ENCODE results near the gene NDUFA13. TPM values are rescaled to one million over a fixed set of nuclear protein-coding genes. Genes with fewer than 3 reads are reported as not detected.

The NDUFA13 gene
- total RNA-seq, 3 donors from 2014 or later: 97.3 to 134 (median 99.2) TPM

DNA sequence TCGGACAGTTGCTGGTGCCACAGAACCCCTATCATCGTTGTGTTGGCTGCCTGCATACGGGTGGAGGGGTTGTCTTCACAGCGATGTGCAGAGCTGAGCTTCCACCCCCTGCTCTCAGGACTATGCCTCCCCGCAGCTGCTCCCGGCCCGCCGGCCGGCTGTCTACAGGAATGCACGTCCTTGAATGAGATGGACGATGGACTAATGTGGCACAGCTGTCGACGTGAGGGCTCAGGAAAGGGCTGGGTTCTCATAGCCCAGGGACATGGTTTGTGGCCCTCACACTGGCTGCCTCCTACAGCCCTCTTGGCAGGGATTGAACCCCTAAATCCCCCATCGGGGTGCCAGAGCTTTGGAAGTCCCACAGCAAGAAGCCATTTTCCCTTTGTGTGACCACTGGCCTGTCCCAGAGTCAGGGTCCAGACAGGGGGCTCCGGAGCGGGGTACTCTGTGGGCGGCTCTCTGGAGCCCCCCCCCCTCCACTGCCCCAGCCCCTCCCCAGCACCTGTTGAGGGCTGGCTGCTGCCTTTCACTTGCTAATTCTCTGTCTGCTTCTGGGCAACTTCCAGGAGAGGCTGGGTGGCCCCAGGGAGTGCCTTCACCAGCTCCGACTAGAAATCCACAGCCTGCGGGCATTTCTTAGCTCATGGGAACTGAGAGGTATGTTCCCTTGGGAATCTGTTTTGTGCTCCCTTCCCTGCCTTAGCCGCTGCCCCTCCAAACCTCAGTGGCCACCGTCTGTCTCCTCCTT lies 40.8 kb upstream of the NDUFA13 start:
- Histone ChIP-seq H3K9me3 (no peaks in the 10 kb centered on the region), H3K4me1 (no peaks in the 10 kb centered on the region), H3K4me3 (no peak overlapping the region), H3K27me3 (no peaks in the 10 kb centered on the region), H3K27ac (no peak overlapping the region), H3K36me3 (no peaks in the 10 kb centered on the region)
- TF ChIP-seq POLR2AphosphoS5 (IDR thresholded peaks at IDR 0.05) (no peak), POLR2A (IDR thresholded peaks at IDR 0.05) (no peak)
- TF ChIP-seq, protein P1, sequence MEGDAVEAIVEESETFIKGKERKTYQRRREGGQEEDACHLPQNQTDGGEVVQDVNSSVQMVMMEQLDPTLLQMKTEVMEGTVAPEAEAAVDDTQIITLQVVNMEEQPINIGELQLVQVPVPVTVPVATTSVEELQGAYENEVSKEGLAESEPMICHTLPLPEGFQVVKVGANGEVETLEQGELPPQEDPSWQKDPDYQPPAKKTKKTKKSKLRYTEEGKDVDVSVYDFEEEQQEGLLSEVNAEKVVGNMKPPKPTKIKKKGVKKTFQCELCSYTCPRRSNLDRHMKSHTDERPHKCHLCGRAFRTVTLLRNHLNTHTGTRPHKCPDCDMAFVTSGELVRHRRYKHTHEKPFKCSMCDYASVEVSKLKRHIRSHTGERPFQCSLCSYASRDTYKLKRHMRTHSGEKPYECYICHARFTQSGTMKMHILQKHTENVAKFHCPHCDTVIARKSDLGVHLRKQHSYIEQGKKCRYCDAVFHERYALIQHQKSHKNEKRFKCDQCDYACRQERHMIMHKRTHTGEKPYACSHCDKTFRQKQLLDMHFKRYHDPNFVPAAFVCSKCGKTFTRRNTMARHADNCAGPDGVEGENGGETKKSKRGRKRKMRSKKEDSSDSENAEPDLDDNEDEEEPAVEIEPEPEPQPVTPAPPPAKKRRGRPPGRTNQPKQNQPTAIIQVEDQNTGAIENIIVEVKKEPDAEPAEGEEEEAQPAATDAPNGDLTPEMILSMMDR (IDR thresholded peaks at IDR 0.05): no peak
- DNase-seq (ENCODE audit: low spot score in 2 of 2): no peak
- intact Hi-C loops (cut with DNase I; ENCODE audit: low total_unique reads): no loop called here

DNA sequence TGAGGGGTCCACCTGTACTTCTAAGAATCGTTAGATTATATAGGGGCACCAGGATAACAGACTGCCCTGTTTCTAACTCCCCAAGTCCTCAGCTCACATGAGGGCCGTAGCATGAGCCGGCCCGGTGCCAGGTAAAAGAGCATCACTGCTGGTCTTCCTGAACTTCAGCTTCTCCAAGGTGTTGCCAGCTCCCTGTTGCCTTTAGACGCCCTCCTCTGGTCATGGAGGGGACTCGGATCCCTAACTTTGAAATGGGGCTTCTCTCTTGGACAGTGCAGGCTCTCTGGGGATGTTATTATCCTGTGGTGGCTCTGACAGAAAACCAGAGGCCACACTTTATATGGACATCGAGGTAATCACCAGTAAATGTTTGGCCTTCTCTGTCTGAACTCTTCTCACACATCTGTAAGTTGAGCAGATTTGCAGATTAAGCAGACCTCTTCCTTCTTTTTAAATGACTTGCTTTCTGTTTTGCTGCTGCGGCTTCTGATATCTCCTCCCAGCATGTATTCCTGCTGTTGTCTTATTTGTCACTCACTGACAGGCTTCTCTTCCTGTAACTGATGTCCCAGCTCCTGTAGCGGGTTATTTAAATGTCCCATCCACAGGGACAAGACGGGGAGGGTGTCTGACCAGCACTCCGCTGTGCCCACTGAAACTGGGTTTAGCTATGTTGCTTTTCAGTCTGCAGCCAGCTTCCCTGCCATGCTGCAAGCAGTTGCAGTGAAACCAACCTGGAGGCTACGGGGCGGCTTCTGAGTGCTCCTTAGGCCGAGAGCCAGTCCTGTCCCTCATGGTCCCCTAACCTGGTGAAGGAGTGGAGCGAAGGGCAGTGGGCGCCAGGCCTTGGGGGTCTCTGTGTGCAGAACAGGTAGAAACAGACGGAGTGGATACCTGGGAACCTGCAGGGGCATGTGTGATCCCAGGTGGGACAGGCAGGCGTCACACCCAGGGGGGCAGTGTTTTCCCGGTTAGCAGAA lies 39.9 kb upstream of the NDUFA13 start:
- Histone ChIP-seq H3K4me1 (no peaks in the 10 kb centered on the region), H3K27me3 (no peaks in the 10 kb centered on the region), H3K9me3 (no peaks in the 10 kb centered on the region), H3K36me3 (no peaks in the 10 kb centered on the region), H3K4me3 (no peak overlapping the region), H3K27ac (no peak overlapping the region)
- TF ChIP-seq, protein P1 (IDR thresholded peaks at IDR 0.05): peak in 1 of 3 donors; percentile 14
- TF ChIP-seq POLR2A (IDR thresholded peaks at IDR 0.05) (no peak), POLR2AphosphoS5 (IDR thresholded peaks at IDR 0.05) (no peak)
- intact Hi-C loops (cut with DNase I; ENCODE audit: low total_unique reads): no loop called here
- DNase-seq (ENCODE audit: low spot score in 2 of 2): no peak

DNA sequence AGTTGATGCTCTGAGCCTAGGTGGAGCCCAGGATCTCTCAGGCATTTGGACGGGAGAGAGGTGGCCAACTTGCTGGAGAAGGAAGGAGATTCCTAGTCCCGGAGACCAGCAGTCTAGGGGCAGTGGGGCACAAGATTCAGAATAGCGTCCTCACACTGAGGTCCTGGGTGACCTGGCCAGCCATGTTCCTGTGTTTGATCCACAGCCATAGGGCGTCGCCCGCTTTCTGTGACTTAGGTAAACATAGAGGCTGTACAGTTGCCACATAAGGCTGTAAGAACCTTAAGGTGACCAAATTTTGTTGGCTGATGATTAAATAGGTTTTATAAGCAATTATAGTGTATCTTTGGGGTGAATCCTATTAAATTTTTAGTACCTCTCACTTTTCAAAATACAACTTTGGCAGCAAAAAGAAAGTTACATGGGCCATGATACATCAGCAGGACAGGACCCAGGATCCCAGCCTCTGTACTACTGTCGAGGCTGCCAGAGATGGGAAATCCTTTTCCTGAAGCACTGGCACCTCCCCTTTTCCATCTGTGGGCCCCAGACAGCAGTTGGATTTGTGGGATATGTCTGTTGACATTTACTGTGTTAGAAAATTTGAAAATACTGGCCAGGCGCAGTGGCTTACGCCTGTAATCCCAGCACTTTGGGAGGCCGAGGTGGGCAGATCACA lies 38.2 kb upstream of the NDUFA13 start:
- no peak overlapping the region for H3K27ac ChIP-seq
- no peak for TF ChIP-seq POLR2AphosphoS5 (IDR thresholded peaks at IDR 0.05)
- no peak for TF ChIP-seq POLR2A (IDR thresholded peaks at IDR 0.05)
- TF ChIP-seq, protein P1 (IDR thresholded peaks at IDR 0.05): no peak
- no peaks in the 10 kb centered on the region for H3K4me1 ChIP-seq
- H3K27me3 ChIP-seq: no peaks in the 10 kb centered on the region
- intact Hi-C loops (cut with DNase I; ENCODE audit: low total_unique reads): no loop called here
- no peaks in the 10 kb centered on the region for H3K9me3 ChIP-seq
- no peak overlapping the region for H3K4me3 ChIP-seq
- H3K36me3 ChIP-seq: no peaks in the 10 kb centered on the region
- no peak for DNase-seq (ENCODE audit: low spot score in 2 of 2)

DNA sequence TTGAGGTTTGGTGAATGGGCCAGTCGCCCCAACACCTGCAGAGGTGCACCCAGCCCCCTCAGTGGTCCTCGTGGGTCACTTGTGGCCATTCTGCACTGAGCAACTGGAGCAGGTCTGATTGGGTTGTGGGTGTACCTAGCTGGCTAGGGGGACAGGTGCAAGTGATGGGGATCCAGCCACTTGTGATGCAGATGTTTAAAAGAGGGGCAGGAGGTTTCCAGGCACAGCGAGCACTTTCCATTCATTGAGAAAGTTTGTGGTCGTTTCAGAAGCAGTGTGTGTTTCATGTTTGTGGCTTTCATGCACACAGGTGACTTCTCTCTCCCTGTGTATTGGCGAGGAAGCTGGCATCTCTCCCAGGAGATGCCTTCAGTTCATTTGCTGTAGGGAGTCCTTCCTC lies 35.3 kb upstream of the NDUFA13 start:
- H3K4me3 ChIP-seq: no peak overlapping the region
- H3K36me3 ChIP-seq: no peaks in the 10 kb centered on the region
- no peaks in the 10 kb centered on the region for H3K9me3 ChIP-seq
- intact Hi-C loops (cut with DNase I; ENCODE audit: low total_unique reads): no loop called here
- no peaks in the 10 kb centered on the region for H3K4me1 ChIP-seq
- no peak for DNase-seq (ENCODE audit: low spot score in 2 of 2)
- TF ChIP-seq, protein P1 (IDR thresholded peaks at IDR 0.05): no peak
- TF ChIP-seq POLR2AphosphoS5 (IDR thresholded peaks at IDR 0.05) (no peak), POLR2A (IDR thresholded peaks at IDR 0.05) (no peak)
- no peaks in the 10 kb centered on the region for H3K27me3 ChIP-seq
- H3K27ac ChIP-seq: no peak overlapping the region
